ENCODE results near the gene BRINP1.

Gene BRINP1

GRCh38 chr9:119283078-119283794, 86.0 kb downstream of the BRINP1 start:
- ATAC-seq (ENCODE audit: low read depth) (peak; percentile 80), DNase-seq (ENCODE audit: low spot score) (no peak)
- Histone ChIP-seq H3K36me3 (ENCODE audit: low read depth) (no peaks in the 10 kb centered on the region), H3K27ac (ENCODE audit: poor library complexity, severe bottlenecking) (no peak overlapping the region), H3K27me3 (ENCODE audit: insufficient read depth, poor library complexity, severe bottlenecking) (no peaks in the 10 kb centered on the region), H3K4me3 (ENCODE audit: severe bottlenecking) (no peak overlapping the region), H3K9me3 (ENCODE audit: severe bottlenecking) (no peaks in the 10 kb centered on the region), H3K4me1 (ENCODE audit: insufficient read depth, poor library complexity, severe bottlenecking) (no peaks in the 10 kb centered on the region)
- TF ChIP-seq CTCF (IDR thresholded peaks at IDR 0.05; ENCODE audit: poor library complexity, severe bottlenecking): no peak

- no peaks in the 10 kb centered on the region for H3K36me3 ChIP-seq (ENCODE audit: low read depth)
- ATAC-seq (ENCODE audit: low read depth) (no peak), DNase-seq (ENCODE audit: low spot score) (no peak)
- TF ChIP-seq CTCF (IDR thresholded peaks at IDR 0.05; ENCODE audit: poor library complexity, severe bottlenecking): no peak
- no peaks in the 10 kb centered on the region for H3K27me3 ChIP-seq (ENCODE audit: insufficient read depth, poor library complexity, severe bottlenecking)
- H3K9me3 ChIP-seq (ENCODE audit: severe bottlenecking): no peaks in the 10 kb centered on the region
- no peak overlapping the region for H3K4me3 ChIP-seq (ENCODE audit: severe bottlenecking)
- no peaks in the 10 kb centered on the region for H3K4me1 ChIP-seq (ENCODE audit: insufficient read depth, poor library complexity, severe bottlenecking)
- H3K27ac ChIP-seq (ENCODE audit: poor library complexity, severe bottlenecking): no peak overlapping the region
Observed at GRCh38 chr9:119282476-119283077, 86.7 kb downstream of the BRINP1 start.

- no peak for ATAC-seq (ENCODE audit: low read depth)
- Histone ChIP-seq H3K4me1 (ENCODE audit: insufficient read depth, poor library complexity, severe bottlenecking) (no peaks in the 10 kb centered on the region), H3K9me3 (ENCODE audit: severe bottlenecking) (no peaks in the 10 kb centered on the region), H3K4me3 (ENCODE audit: severe bottlenecking) (no peak overlapping the region), H3K27me3 (ENCODE audit: insufficient read depth, poor library complexity, severe bottlenecking) (no peaks in the 10 kb centered on the region), H3K27ac (ENCODE audit: poor library complexity, severe bottlenecking) (no peak overlapping the region), H3K36me3 (ENCODE audit: low read depth) (no peaks in the 10 kb centered on the region)
- TF ChIP-seq CTCF (IDR thresholded peaks at IDR 0.05; ENCODE audit: poor library complexity, severe bottlenecking): no peak
- no peak for DNase-seq (ENCODE audit: low spot score)
Observed at GRCh38 chr9:119280740-119281485, 88.3 kb downstream of the BRINP1 start.

DNA sequence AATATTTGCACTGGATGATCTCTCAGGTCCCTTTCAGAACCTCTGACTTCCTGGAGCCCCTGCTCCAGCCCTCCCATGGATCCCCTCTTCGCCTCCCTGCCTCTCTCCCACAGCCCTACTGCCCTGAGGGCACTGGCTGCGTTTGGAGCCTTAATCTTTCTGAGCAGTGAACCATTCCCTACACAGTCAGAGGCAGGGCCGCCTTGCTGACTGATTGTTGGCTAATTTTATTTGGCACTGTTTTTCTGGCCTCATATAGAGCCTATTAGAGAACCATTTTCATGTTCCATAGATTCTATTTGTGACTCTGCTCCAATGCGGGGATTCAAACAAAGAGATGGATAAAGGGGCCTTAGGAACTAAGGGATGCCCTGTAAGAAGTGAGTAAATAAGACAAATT, 91.1 kb downstream of the BRINP1 start:
- Histone ChIP-seq H3K4me1 (ENCODE audit: insufficient read depth, poor library complexity, severe bottlenecking) (no peaks in the 10 kb centered on the region), H3K36me3 (ENCODE audit: low read depth) (no peaks in the 10 kb centered on the region), H3K27me3 (ENCODE audit: insufficient read depth, poor library complexity, severe bottlenecking) (no peaks in the 10 kb centered on the region), H3K4me3 (ENCODE audit: severe bottlenecking) (no peak overlapping the region), H3K27ac (ENCODE audit: poor library complexity, severe bottlenecking) (no peak overlapping the region), H3K9me3 (ENCODE audit: severe bottlenecking) (no peaks in the 10 kb centered on the region)
- no peak for TF ChIP-seq CTCF (IDR thresholded peaks at IDR 0.05; ENCODE audit: poor library complexity, severe bottlenecking)
- ATAC-seq (ENCODE audit: low read depth) (no peak), DNase-seq (ENCODE audit: low spot score) (no peak)

Data from RWPE2 (cell line).